Rectal smooth muscle tissue (tissue), 1 donor: ENCODE measurements around the gene VDAC1.

Experiments used
- H3K27ac ChIP-seq: one replicate; pipeline ENCODE4 v1.7.0; 2013; ENCODE audit warnings: low read depth, low read length, inconsistent platforms
- H3K27me3 ChIP-seq: one replicate; pipeline ENCODE4 v1.7.0; 2013; ENCODE audit warnings: low read length; ENCODE audit not compliant: control insufficient read depth, insufficient read depth
- H3K36me3 ChIP-seq: one replicate; pipeline ENCODE4 v1.7.0; 2013; ENCODE audit warnings: low read length; ENCODE audit not compliant: control insufficient read depth, insufficient read depth
- H3K4me1 ChIP-seq: one replicate; pipeline ENCODE4 v1.7.0; 2013; ENCODE audit warnings: low read length; ENCODE audit not compliant: control insufficient read depth, insufficient read depth
- H3K4me3 ChIP-seq: one replicate; pipeline ENCODE4 v1.7.0; 2013; ENCODE audit warnings: low read length
- H3K9ac ChIP-seq: one replicate; pipeline ENCODE4 v1.7.0; 2013; ENCODE audit warnings: low read length

VDAC1 gene

GRCh38 chr5:133928587-133929393 is 76.0 kb downstream of the VDAC1 start:
- Histone ChIP-seq H3K36me3 (no peaks in the 10 kb centered on the region), H3K9ac (no peak overlapping the region), H3K4me1 (no peaks in the 10 kb centered on the region), H3K27ac (no peak overlapping the region), H3K27me3 (peaks cover 3% of the 10 kb centered on the region), H3K4me3 (no peak overlapping the region)

- H3K4me1 ChIP-seq, result no peaks in the 10 kb centered on the region
- H3K36me3 ChIP-seq, result no peaks in the 10 kb centered on the region
- no peak overlapping the region for H3K4me3 ChIP-seq
- no peak overlapping the region for H3K9ac ChIP-seq
- H3K27ac ChIP-seq, result no peak overlapping the region
- peaks cover 3% of the 10 kb centered on the region for H3K27me3 ChIP-seq
Observed at GRCh38 chr5:133927300-133928180, 77.2 kb downstream of the VDAC1 start.

- no peak overlapping the region for H3K9ac ChIP-seq
- no peak overlapping the region for H3K4me3 ChIP-seq
- no peaks in the 10 kb centered on the region for H3K36me3 ChIP-seq
- H3K27ac ChIP-seq, result no peak overlapping the region
- H3K27me3 ChIP-seq, result peaks cover 3% of the 10 kb centered on the region
- H3K4me1 ChIP-seq, result no peaks in the 10 kb centered on the region
Observed at GRCh38 chr5:133926489-133927299, 78.1 kb downstream of the VDAC1 start.

- H3K27ac ChIP-seq, result no peak overlapping the region
- no peaks in the 10 kb centered on the region for H3K4me1 ChIP-seq
- H3K27me3 ChIP-seq, result peaks cover 3% of the 10 kb centered on the region
- no peak overlapping the region for H3K4me3 ChIP-seq
- no peaks in the 10 kb centered on the region for H3K36me3 ChIP-seq
- no peak overlapping the region for H3K9ac ChIP-seq
Observed at GRCh38 chr5:133925866-133926488, 78.8 kb downstream of the VDAC1 start.

GRCh38 chr5:133925269-133925668 is 79.5 kb downstream of the VDAC1 start:
- H3K9ac ChIP-seq, result no peak overlapping the region
- H3K27ac ChIP-seq, result no peak overlapping the region
- no peaks in the 10 kb centered on the region for H3K36me3 ChIP-seq
- no peak overlapping the region for H3K4me3 ChIP-seq
- peaks cover 3% of the 10 kb centered on the region for H3K27me3 ChIP-seq
- no peaks in the 10 kb centered on the region for H3K4me1 ChIP-seq

GRCh38 chr5:133924221-133924920 is 80.4 kb downstream of the VDAC1 start:
- Histone ChIP-seq H3K9ac (no peak overlapping the region), H3K4me3 (no peak overlapping the region), H3K27me3 (peaks cover 3% of the 10 kb centered on the region), H3K36me3 (no peaks in the 10 kb centered on the region), H3K4me1 (no peaks in the 10 kb centered on the region), H3K27ac (no peak overlapping the region)

- Histone ChIP-seq H3K9ac (no peak overlapping the region), H3K36me3 (no peaks in the 10 kb centered on the region), H3K4me1 (no peaks in the 10 kb centered on the region), H3K27me3 (peaks cover 3% of the 10 kb centered on the region), H3K27ac (no peak overlapping the region), H3K4me3 (no peak overlapping the region)
Observed at GRCh38 chr5:133921979-133922378, 82.8 kb downstream of the VDAC1 start.
